Myometrial cell (primary cell): ENCODE data around the gene EIF2S3B. TPM values are rescaled to one million over a fixed set of nuclear protein-coding genes. Genes with fewer than 3 reads are reported as not detected.

Experiments used
- total RNA-seq: library from RNA; depleted of rRNA; stranded (reverse); fragments of >200 nt; gene quantifications from 2 replicates; pipeline ENCODE4 v1.2.3, GENCODE V29; 2015

EIF2S3B gene
- total RNA-seq, result 0.29 and 0.35 TPM in 2 replicates

DNA sequence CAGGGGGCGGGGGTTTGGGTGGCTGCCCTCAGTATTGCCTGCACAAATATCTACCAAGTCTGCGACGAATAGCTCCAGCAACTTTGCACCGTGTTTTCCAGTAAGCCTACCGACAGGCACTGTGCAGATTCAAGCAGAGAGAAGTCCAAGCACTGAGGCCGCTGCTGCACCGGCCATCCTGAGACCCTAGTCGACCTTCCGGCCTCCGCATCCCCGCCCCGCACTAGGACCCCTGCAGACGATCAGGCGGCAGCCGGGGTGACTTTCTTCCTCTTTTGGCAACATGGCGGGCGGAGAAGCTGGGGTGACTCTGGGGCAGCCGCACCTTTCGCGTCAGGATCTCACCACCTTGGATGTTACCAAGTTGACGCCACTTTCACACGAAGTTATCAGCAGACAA, at the start of gene EIF2S3B:
EIF2S3B (plus strand) TSS at position 271 of the 400 bp plus-strand sequence; CDS start at position 284, 13 bp downstream.

Other genes starting within 250 kb of the EIF2S3B start
- gene KLRD1, start 198.0 kb upstream of the EIF2S3B start, total RNA-seq, result under 0.01 TPM in 1 of 2 replicates, not detected in the other
- gene KLRK1, start 115.8 kb upstream of the EIF2S3B start, total RNA-seq, result not detected in 2 replicates
- not detected in 2 replicates for gene KLRC4, start 96.1 kb upstream of the EIF2S3B start, total RNA-seq
- gene KLRC3, start 85.3 kb upstream of the EIF2S3B start, total RNA-seq, result not detected in 2 replicates
- not detected in 2 replicates for gene KLRC2, start 69.9 kb upstream of the EIF2S3B start, total RNA-seq
- gene KLRC1, start 52.5 kb upstream of the EIF2S3B start, total RNA-seq, result not detected in 2 replicates
- 20.9 and 22.5 TPM in 2 replicates for gene MAGOHB, start 107.7 kb downstream of the EIF2S3B start, total RNA-seq
- gene STYK1, start 168.2 kb downstream of the EIF2S3B start, total RNA-seq, result 0.35 TPM in 1 of 2 replicates, not detected in the other
- 115 and 141 TPM in 2 replicates for gene YBX3, start 217.4 kb downstream of the EIF2S3B start, total RNA-seq